Ishikawa (cell line): ENCODE results near the gene FGF14.

Experiments
- CEBPB ChIP-seq: IDR thresholded peaks from 2 replicates; pipeline ENCODE4 v1.6.1; 2012
- CREB1 ChIP-seq: IDR thresholded peaks from 2 replicates; pipeline ENCODE4 v1.6.1; 2012; ENCODE audit warnings: low read depth
- EGR1 ChIP-seq: IDR thresholded peaks from 2 replicates; pipeline ENCODE4 v1.6.1; 2012
- EP300 ChIP-seq: IDR thresholded peaks from 2 replicates; pipeline ENCODE4 v1.6.1; 2012; ENCODE audit warnings: borderline replicate concordance
- FOXM1 ChIP-seq: IDR thresholded peaks from 2 replicates; pipeline ENCODE4 v1.6.1; 2012; ENCODE audit warnings: low read depth, borderline replicate concordance
- MAX ChIP-seq: IDR thresholded peaks from 2 replicates; pipeline ENCODE4 v1.6.1; 2012
- NFIC ChIP-seq: IDR thresholded peaks from 2 replicates; pipeline ENCODE4 v1.6.1; 2012
- RAD21 ChIP-seq: IDR thresholded peaks from 2 replicates; pipeline ENCODE4 v1.6.1; 2012; ENCODE audit warnings: low read depth
- REST ChIP-seq: IDR thresholded peaks from 2 replicates; pipeline ENCODE4 v1.6.1; 2012; ENCODE audit warnings: low read depth, mild to moderate bottlenecking
- TAF1 ChIP-seq: IDR thresholded peaks from 2 replicates; pipeline ENCODE4 v1.6.1; 2012; ENCODE audit warnings: low read depth, mild to moderate bottlenecking
- TCF12 ChIP-seq: IDR thresholded peaks from 2 replicates; pipeline ENCODE4 v1.6.1; 2012; ENCODE audit warnings: low read depth
- TEAD4 ChIP-seq: IDR thresholded peaks from 2 replicates; pipeline ENCODE4 v1.6.1; 2012
- USF1 ChIP-seq: IDR thresholded peaks from 2 replicates; pipeline ENCODE4 v1.6.1; 2012
- YY1 ChIP-seq: IDR thresholded peaks from 2 replicates; pipeline ENCODE4 v1.6.1; 2012; ENCODE audit warnings: low read depth
- ZBTB7A ChIP-seq: IDR thresholded peaks from 2 replicates; pipeline ENCODE4 v1.6.1; 2012; ENCODE audit warnings: low read depth

The FGF14 gene

GRCh38 chr13:102089177-102089576, 312.7 kb downstream of the FGF14 start:
- no peak for TF ChIP-seq YY1
- no peak for TF ChIP-seq USF1
- TF ChIP-seq REST: no peak
- no peak for TF ChIP-seq NFIC
- TF ChIP-seq EGR1: no peak
- no peak for TF ChIP-seq RAD21
- TF ChIP-seq ZBTB7A: no peak
- no peak for TF ChIP-seq CREB1
- TF ChIP-seq TAF1: no peak
- TF ChIP-seq FOXM1: no peak
- no peak for TF ChIP-seq MAX
- TF ChIP-seq CEBPB: no peak
- no peak for TF ChIP-seq TCF12
- TF ChIP-seq EP300: no peak
- no peak for TF ChIP-seq TEAD4

- TF ChIP-seq EGR1: no peak
- no peak for TF ChIP-seq YY1
- no peak for TF ChIP-seq USF1
- no peak for TF ChIP-seq TEAD4
- no peak for TF ChIP-seq ZBTB7A
- TF ChIP-seq REST: no peak
- no peak for TF ChIP-seq TAF1
Observed at GRCh38 chr13:102073251-102073650, 328.6 kb downstream of the FGF14 start.

GRCh38 chr13:102071711-102072110, 330.1 kb downstream of the FGF14 start:
- no peak for TF ChIP-seq CREB1
- no peak for TF ChIP-seq FOXM1
- TF ChIP-seq EP300: no peak
- no peak for TF ChIP-seq TAF1
- no peak for TF ChIP-seq NFIC
- TF ChIP-seq RAD21: no peak
- TF ChIP-seq CEBPB: no peak
- TF ChIP-seq TCF12: no peak
- TF ChIP-seq TEAD4: no peak
- TF ChIP-seq USF1: no peak
- no peak for TF ChIP-seq YY1
- no peak for TF ChIP-seq REST
- no peak for TF ChIP-seq ZBTB7A
- no peak for TF ChIP-seq EGR1
- TF ChIP-seq MAX: no peak

GRCh38 chr13:102055090-102055779, 346.6 kb downstream of the FGF14 start:
- no peak for TF ChIP-seq TAF1
- TF ChIP-seq USF1: no peak
- TF ChIP-seq EGR1: no peak
- TF ChIP-seq EP300: no peak
- no peak for TF ChIP-seq YY1
- TF ChIP-seq CEBPB: no peak
- TF ChIP-seq TEAD4: no peak
- no peak for TF ChIP-seq ZBTB7A
- TF ChIP-seq NFIC: no peak
- no peak for TF ChIP-seq MAX
- no peak for TF ChIP-seq RAD21
- TF ChIP-seq FOXM1: no peak
- no peak for TF ChIP-seq TCF12
- no peak for TF ChIP-seq REST
- TF ChIP-seq CREB1: no peak
